ENCODE measurements around the gene KLHL9.

Gene KLHL9

DNA sequence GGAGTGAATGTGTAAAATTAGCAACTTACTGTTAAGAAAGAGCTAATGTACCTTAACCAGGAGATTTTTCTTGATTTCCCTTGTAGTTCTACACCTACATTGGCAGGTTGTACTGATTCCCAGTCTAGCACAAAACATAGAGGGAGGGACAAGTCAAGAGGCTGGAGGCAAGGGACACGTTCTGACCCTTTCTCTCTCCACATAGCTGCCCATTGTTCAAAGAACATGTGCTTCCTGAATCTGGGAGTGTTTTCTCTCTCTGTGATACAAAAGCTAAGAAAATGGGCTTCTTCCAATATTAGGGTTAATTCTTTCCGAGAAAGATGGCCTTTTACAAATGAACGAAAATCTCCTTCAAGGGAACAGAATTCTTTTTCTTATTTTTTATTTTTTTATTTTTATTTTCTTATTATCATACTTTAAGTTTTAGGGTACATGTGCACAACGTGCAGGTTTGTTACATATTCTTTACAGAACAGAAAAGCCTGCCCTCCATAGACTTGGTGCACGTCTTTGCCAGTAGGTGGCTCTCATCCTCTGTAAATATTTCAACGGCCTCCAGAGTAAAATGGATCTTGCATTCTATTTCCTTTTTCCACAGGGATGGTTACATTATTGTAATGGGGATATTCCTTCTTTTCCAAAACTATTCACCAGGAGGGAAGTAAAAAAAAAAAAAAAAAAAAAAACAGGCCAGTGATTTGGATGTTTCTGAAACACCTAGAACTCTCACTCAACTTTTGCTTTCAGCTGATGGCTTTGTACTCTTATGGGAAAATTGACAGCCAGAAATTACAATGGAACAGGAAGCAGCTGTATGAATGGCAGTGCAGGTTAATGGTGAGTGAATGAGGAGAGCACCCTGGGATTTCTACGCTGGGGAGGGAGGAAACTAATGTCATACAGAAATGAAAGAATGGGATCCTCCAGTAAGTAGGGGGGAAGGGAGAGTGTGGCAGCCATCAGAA, 17.0 kb downstream of the KLHL9 start:
- no peak for DNase-seq

DNA sequence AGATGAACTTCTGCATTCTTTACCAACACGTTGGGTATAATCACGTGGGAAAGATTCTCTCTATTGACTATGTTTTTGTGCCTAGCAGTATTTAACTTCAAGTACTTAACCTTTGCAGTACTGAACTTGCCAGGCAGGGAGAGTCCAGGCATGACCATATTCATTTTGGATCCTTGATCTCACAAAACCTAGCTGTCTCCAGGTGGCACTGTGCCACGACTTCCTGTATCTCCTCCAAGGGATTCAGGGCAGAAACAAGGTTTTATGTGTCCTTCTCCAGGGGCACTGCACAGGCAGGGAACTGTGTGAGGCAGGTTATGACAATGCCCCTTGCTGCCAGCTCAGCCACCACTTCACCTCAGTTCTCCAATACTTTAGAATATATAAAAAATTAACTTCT, 18.3 kb downstream of the KLHL9 start:
- no peak for DNase-seq

DNA sequence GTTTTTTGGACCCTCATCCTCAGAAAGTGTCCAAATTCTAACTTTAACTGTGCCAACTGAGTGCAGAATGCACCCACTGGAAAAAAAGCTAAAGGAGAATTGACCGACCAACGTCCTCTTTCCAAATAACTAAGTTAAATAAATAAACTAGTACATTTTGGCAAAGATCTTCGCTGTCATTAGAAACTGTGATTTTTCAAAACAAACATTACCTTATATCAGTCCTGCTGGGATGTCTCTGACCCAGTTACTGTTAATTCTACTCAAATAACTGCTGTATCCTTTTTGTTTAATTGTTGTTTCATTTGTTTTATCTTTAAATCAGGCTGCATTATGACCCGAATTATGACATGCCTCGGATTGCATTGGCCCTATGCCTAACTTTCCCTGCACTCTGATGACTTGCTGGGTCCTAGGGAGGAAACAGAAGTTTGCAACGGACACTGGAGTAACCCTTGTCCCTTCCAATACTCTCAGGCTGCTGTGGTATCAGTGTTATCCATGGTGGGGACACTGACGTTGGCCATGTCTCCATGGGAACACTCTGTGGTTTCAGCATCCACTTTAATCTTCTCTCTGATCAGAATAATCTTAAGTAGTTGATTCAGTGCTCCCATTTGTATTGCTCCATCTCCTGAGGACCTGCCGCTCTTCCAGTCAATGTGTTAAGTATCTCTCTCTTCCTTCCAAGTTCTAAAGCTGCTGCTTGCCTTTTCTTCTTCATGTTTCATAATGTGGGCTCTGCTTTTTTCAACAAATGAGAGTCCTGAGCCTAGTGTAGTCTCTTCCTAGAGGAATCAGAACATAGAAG, 19.0 kb downstream of the KLHL9 start:
- no peak for DNase-seq

DNA sequence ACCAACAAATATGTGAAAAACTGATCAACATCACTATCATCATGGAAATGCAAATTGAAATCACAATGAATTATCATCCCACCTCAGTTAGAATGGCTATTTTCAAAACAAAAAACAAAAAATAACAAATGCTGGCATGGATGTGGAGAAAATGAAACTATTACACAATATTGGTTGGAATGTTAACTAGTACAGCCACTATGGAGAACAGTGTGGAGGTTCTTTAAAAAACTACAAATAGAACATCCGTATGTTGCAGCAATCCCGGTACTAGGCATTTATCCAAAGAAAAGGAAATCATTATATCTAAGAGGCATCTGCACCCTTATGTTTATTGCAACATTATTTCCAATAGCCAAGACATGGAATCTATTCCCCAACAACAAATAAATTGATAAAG, 21.1 kb downstream of the KLHL9 start:
- DNase-seq: no peak

DNA sequence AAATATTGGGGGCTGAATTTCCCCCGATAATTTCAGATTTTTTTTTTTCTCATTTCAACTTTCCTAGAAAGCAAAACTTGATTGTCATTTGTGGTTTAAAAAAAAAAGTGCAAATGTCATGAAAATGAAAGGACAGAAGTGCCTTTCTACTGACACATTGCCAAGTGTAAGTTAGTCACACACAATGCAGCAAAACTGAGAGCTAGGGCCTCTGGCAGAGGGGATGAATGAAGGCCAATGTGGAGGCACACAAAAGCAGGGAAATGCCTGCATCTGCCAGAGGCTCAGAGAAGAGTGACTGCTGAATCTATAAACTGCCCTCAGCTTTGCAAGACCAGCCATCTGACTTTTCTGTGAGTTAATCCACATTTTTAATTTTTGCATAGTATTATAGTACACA, 23.3 kb downstream of the KLHL9 start:
- no peak for DNase-seq

DNA sequence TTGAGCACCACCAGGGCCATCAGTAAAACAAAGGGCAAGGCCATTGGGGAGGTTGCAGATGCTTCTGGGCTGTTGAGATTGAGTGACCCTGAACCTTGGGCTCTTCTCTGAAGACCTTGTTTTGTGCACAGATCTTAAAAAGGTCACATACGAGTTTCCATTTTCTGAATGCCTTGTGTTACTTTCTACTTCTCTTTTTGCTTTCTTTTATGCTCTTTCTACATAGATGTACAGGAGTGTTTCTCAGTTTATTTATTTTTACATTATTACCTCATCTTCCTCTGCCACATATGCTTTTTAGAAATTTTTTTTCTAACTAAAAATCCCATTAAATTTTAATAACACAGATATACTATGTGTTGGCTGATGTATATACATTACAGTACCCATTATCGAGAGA, 30.0 kb downstream of the KLHL9 start, which contains the start of gene IFNA5:
Gene IFNA5 (minus strand): TSS at position 101 of the 400 bp plus-strand sequence. CDS start 57 bp downstream, at position 44.
- no peak for DNase-seq

DNA sequence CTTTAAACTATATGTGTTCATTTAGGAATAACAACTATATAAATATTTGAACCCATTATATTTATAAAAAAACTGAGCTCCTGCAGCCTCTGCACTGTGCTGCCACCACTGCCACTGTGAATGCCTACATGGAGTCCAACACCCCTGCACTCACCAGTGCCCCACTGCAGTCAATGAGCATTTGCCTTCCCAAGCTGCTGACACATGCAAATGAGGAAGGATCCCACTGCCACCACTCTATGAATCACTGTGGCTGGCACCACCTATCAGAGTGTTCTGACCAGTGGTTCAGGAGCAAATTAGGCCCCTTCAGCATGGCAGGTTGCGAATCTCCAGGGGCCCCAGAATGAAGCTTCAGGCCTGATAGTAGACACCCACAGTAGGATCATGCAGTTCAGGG, 39.2 kb downstream of the KLHL9 start:
- DNase-seq: no peak

DNA sequence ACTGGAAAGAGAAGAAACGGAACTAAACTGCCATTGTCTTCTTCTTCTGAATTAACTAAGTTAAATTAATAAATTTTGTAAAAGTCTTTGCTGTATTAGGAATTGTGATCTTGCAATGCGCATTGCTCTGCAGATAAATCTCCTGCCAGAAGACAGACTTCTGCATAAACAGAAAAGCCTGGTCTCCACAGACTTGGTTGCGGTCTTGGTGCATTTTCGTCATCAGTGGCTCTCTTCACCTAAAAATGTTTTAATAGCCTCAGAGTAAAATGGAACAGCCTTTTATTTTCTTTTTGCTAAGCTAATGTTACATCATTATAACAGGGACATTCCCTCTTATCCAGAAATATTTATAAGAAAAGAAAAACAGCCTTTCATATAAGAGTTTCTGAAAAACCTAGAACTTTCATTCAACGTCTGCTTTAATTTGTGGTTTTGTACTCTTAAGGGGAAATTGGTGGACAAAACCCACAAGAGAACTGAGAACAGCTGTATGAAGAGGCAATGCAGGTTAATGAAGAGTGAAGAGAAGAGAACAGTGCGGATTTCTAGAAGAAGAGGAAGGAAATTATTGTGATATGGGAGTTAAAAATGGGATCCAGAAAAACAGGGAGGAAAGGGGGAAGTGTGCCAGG, 40.2 kb downstream of the KLHL9 start:
- DNase-seq: no peak

DNA sequence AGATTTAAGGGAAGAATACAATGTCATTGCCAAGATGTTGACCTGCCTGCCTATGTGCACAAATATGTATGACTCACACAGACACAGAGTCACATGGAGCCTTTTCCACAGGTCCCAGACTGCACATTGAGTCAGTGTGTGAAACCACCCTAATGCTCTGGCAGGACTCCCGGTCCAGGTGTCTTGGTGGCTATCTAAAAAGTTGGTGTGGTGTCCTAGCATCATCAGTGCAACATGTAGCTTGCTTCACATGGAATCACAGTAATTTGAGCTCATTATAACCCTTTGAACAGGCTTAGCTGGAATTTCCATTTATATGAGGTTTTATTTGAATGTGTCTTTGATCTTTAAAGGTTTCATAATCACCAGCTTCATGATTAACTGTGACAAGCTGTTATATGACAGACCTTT, 40.8 kb downstream of the KLHL9 start:
- no peak for DNase-seq

DNA sequence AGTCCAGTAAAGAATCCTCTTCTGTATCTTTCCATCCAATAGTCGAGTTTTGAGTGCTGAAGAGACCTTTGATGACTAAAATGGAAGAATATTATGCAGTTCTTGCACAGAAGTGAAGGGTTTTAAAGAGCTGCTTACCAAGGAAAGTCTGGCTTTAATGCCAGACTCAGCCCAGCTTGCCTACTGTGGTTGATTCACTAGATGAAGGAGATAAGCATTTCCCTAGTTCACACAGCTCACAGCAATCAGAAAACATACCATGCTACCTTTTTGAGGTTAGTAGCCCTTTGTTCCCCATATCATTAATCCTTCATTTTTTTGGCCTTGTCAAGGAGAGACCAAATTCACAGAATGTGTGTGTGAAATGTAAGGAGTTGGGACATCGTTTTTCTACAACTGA, 45.4 kb downstream of the KLHL9 start:
- DNase-seq: no peak

DNA sequence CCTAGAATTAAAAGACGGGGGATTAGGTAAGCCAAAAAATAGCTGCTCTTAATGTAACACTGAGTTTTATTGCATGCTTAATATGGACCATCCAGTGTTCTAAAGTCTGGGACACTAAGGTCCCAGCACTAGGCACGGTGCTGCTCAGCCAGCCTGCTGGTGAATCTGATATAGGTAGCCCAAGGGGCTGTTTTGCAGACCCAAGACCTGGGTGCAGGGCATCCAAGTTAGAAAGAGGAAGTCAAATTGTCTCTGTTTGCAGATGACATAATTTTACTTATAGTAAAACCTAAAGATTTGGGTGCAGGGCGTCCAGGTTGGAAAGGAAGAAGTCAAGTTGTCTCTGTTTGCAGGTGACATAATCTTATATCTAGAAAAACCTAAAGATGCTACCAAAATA, 47.9 kb downstream of the KLHL9 start:
- DNase-seq: no peak

DNA sequence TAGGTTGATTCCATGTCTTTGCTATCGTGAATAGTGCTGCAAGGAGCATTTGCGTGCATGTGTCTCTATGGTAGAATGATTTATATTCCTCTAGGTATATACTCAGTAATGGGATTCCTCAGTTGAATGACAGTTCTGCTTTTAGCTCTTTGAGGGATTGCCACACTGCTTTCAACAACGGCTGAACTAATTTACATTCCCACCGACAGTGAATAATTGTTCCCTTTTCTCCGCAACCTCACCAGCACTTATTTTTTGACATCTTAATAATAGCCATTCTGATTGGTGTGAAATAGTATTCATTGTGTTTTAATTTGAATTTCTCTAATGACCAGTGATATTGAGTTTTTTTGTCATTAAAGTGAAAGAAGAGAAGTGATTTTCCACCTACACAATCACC, 48.5 kb downstream of the KLHL9 start:
- DNase-seq: no peak

DNA sequence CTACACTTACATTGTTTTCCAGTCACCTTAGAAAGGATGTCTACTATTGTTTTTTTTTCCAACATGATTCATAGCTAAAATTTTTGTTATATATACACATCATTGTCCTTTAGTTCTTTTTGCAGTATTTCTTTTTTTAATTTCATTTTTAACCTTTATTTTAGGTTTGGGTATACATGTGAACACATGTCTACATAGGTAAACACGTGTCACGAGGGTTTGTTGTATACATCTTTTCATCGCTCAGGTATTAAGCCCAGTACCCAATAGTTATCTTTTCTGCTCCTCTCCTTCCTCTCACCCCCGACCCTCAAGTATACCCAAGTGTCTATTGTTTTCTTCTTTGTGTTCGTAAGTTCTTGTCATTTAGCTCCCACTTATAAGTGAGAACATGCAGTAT, 49.1 kb downstream of the KLHL9 start:
- DNase-seq: no peak

DNA sequence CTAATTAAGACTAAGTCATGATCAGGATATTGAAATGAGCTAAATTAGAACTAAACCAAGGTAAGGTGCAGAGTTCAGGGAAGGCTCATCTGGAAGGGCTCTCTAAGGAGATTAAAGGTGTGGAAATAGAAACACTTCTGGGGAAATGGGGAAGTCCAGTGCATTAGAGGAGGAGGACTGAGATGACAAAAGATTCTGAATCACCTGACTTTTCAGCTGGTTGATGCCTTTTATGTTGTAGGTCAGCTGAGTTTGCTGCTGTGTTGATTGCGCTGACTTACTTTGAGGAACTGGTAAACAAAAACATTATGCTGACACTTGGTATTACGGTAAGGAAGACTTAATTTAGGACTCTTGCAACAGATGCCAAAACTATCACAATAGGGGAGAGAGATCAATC, 53.9 kb downstream of the KLHL9 start:
- DNase-seq: no peak

Data from KG1 (cell line).